Right lobe of liver (tissue), 6 donors: ENCODE data around the gene RPS6KA2. TPM values are rescaled to one million over a fixed set of nuclear protein-coding genes. Genes with fewer than 3 reads are reported as not detected.

Experiments used
- ATAC-seq, 4 donors: fragments of 200-7000 bp; cut with Tn5 transposase; one replicate each; pipeline ENCODE4 v1.9.1; 2020; ENCODE audit warnings: mild to moderate bottlenecking in 4 of 4, moderate library complexity in 4 of 4
- DNase-seq, 3 donors: peaks; one replicate each; pipeline ENCODE4 v3.0.0-alpha.2; 2020
- H3K27ac ChIP-seq, 3 donors: fragments of 200-600 bp; one replicate each; pipeline ENCODE4 v1.8.0; 2022
- H3K27me3 ChIP-seq, 2 donors: fragments of 200-600 bp; one replicate each; pipeline ENCODE4 v1.8.0; 2022
- H3K36me3 ChIP-seq, 4 donors: fragments of 200-600 bp; sonication (generic) in 1 of 4; one replicate each; pipeline versions ENCODE4 v1.5.1 to v1.8.0; 2017 to 2022; ENCODE audit warnings: control low read depth in 1 of 4
- H3K4me1 ChIP-seq, 4 donors: fragments of 200-600 bp; sonication (generic) in 1 of 4; one replicate each; pipeline versions ENCODE4 v1.5.1 to v1.8.0; 2017 to 2022; ENCODE audit warnings: control low read depth in 1 of 4
- H3K4me3 ChIP-seq, 3 donors: fragments of 200-600 bp; one replicate each; pipeline ENCODE4 v1.8.0; 2022
- H3K9me3 ChIP-seq, 4 donors: fragments of 200-600 bp; sonication (generic) in 1 of 4; one replicate each; pipeline versions ENCODE4 v1.5.1 to v1.8.0; 2017 to 2022; ENCODE audit warnings: control low read depth in 1 of 4
- POLR2A ChIP-seq: fragments of 450-650 bp; IDR thresholded peaks from one replicate; pipeline ENCODE4 v1.6.1; 2017; ENCODE audit warnings: antibody characterized with exemption, mild to moderate bottlenecking
- WGBS: methylation state at CpG from one replicate; pipeline ENCODE4 v1.1.6; 2018; ENCODE audit warnings: low coverage, low lambda C conversion rate; ENCODE audit not compliant: insufficient coverage; ENCODE audit errors: missing lambda C conversion rate; 5-methylcytosine and 5-hydroxymethylcytosine counted together
- intact Hi-C, 2 donors: fragments of 100-400 bp; cut with DNase I; formaldehyde crosslinking; loops; one replicate each; pipeline versions ENCODE4 v1.11.2 to v1.14.1; 2022
- total RNA-seq, 6 experiments: library from RNA; depleted of rRNA in 2 of 6; stranded (reverse); fragments of >200 nt in 2 of 6; fragmentation: NEBNext Ultra II Directional in 3 of 6; extraction: Animal tissue kit (Norgen Biotek cat#: 25700) in 3 of 6; gene quantifications; one replicate each; pipeline versions ENCODE4 v1.1.0 to v1.2.4, GENCODE V29; 2016 to 2023
- TF ChIP-seq, protein P1 (sequence below), 4 donors: fragments of 200-600 bp in 3 of 4; fragments of 450-650 bp in 1 of 4; IDR thresholded peaks; one replicate each; pipeline versions ENCODE4 v1.5.1 to v1.8.0; 2016 to 2022; ENCODE audit warnings: antibody characterized with exemption in 4 of 4, mild to moderate bottlenecking in 2 of 4
- donor health status: DM: no; HTN: yes; CAD: no.
- donor health status: DM: no; HTN: no; CAD: no.
- donor health status: DM: no; HTN: no; CAD: no.
- donor health status: DM: no; HTN: yes; CAD: no.
- donor health status: DM: no; HTN: yes; CAD: no.

Gene RPS6KA2
- total RNA-seq, 6 experiments from 2014 or later: 6.4 to 18.1 (median 11.1) TPM

DNA sequence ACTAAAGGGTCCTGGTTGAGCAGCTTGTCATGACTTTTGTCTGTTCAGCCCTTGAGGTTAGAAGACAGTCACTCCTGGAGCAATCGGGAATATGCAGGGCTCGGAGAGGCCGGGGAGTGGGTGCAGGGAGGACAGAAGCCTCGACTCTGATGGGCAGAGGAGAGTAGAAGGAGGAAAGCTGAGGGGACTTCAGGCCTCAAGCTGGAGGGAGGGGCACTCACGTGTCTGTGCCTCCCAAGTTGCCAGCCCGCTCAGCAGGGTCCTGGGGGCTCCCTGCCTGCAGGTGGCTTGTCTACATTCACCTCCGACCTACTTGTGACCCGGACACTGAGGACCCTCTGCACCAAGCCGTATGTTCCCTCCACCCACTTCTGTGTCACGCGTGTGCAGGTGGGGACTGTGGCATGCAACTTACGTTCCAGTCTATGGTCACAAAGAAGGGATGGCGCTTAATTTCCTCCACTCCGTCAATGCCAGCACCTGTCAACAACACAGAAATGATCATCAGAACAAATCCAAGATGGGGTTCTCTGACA is 157.6 kb downstream of the RPS6KA2 start:
- TF ChIP-seq POLR2A: no peak
- TF ChIP-seq, protein P1, sequence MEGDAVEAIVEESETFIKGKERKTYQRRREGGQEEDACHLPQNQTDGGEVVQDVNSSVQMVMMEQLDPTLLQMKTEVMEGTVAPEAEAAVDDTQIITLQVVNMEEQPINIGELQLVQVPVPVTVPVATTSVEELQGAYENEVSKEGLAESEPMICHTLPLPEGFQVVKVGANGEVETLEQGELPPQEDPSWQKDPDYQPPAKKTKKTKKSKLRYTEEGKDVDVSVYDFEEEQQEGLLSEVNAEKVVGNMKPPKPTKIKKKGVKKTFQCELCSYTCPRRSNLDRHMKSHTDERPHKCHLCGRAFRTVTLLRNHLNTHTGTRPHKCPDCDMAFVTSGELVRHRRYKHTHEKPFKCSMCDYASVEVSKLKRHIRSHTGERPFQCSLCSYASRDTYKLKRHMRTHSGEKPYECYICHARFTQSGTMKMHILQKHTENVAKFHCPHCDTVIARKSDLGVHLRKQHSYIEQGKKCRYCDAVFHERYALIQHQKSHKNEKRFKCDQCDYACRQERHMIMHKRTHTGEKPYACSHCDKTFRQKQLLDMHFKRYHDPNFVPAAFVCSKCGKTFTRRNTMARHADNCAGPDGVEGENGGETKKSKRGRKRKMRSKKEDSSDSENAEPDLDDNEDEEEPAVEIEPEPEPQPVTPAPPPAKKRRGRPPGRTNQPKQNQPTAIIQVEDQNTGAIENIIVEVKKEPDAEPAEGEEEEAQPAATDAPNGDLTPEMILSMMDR (IDR thresholded peaks at IDR 0.05): no peak
- H3K9me3 ChIP-seq: no peaks in the 10 kb centered on the region
- H3K27me3 ChIP-seq: no peaks in the 10 kb centered on the region
- intact Hi-C loops: no loop called here
- H3K4me1 ChIP-seq: no peaks in the 10 kb centered on the region
- H3K4me3 ChIP-seq: no peak overlapping the region
- H3K27ac ChIP-seq: no peak overlapping the region
- DNase-seq (no peak), ATAC-seq (no peak)
- 80% methylated on average over 1 of the region's 14 CpGs for WGBS
- no peaks in the 10 kb centered on the region for H3K36me3 ChIP-seq

DNA sequence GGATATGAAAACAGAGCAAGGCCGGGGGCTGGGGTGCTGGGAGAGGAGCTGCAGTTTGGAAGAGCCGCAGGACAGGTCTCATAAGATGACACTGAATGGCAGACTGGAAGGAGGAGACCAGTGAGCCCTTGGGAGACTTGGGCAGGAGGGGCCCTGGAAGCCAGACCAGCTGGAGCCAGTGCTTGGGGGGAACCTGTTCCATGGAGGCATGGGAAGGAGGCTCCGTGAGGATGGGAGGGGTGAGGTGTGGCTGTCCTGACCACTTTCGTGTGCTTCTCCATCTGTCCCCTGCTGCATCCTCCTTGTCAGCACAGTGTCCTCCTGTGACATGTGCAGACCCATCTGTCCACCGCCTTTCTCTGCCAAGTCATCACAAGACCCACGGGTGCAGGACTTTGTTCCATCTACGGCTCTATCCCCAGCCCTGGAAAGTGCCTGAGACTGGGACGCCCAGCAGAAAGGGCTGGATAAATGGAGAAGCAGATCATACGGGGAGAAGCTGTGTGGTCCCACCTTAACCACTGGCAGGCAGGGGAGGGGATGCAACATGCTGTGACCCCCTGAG is 159.5 kb downstream of the RPS6KA2 start:
- Histone ChIP-seq H3K4me3 (no peak overlapping the region), H3K27ac (no peak overlapping the region), H3K9me3 (no peaks in the 10 kb centered on the region), H3K36me3 (no peaks in the 10 kb centered on the region), H3K4me1 (no peaks in the 10 kb centered on the region), H3K27me3 (no peaks in the 10 kb centered on the region)
- DNase-seq: no peak
- WGBS: 86% methylated on average over 6 of the region's 9 CpGs
- TF ChIP-seq POLR2A: no peak
- TF ChIP-seq, protein P1 (IDR thresholded peaks at IDR 0.05): no peak
- ATAC-seq: no peak
- intact Hi-C loops: no loop called here

DNA sequence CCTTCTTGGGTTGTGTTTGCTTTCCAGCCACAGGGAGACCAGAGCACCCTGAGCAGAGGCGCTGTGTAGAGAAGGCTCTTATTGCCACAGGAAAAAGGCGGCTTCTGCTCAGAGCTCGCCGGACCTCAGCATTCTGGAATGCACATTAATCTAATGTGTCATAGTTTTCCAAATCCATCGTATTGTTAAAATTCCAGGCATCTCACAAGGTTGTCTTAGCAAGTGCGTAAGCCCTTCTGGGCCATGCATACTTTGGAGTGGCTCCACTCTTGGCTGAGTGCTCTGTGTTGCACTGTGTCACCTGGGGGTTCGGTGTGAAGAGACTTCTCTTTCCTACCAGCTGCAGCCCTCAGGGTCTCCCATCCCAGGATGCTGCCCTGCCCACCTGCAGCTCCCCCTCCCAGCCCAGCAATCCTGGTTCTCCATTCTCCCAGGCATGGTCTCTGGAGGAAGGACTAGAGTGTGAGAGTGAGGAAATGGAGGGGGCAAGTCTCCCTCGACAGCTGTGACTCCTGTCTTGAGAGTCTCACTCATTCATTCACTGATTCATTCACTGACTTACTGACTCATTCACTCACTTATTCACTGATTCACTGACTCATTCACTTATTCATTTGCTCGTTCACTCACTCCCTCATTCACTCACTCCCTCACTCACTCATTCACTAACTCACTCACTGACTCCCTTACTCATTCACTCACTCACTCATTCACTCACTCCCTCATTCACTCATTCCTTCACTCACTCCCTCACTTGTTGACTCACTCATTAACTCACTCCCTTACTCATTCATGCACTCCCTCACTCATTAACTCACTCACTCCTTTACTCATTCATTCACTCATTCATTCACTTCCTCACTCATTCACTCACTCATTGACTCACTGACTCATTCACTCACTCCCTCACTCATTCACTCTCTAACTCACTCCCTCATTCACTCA is 160.6 kb downstream of the RPS6KA2 start:
- Histone ChIP-seq H3K4me3 (no peak overlapping the region), H3K27me3 (no peaks in the 10 kb centered on the region), H3K27ac (no peak overlapping the region), H3K9me3 (no peaks in the 10 kb centered on the region), H3K36me3 (no peaks in the 10 kb centered on the region), H3K4me1 (no peaks in the 10 kb centered on the region)
- 72% methylated on average over 8 of the region's 9 CpGs for WGBS
- intact Hi-C loops: no loop called here
- ATAC-seq: peak in 1 of 4 donors; percentile 14
- DNase-seq: no peak
- TF ChIP-seq, protein P1 (IDR thresholded peaks at IDR 0.05): no peak
- no peak for TF ChIP-seq POLR2A

DNA sequence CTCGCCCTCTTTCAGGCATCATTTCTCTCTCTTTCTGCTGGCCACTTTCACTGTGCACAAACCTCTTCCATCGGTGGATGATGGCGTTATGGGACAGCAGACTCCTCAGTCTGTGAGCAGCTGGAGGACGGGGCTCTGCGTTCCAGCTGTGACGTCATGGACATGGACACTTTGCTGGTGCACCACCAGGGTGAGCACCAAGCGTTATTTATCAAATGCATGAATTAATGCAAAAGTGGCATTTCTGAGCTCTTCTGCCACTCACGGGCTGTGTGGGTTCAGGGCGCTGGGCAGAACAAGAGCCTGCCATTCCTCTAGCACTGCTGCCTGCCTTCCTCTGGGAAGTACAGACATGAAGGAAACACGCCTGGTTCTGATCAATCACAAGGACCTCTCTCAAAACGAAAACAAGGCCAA is 161.4 kb downstream of the RPS6KA2 start:
- Histone ChIP-seq H3K4me3 (no peak overlapping the region), H3K27me3 (no peaks in the 10 kb centered on the region), H3K4me1 (no peaks in the 10 kb centered on the region), H3K9me3 (no peaks in the 10 kb centered on the region), H3K36me3 (no peaks in the 10 kb centered on the region), H3K27ac (no peak overlapping the region)
- 84% methylated on average over 10 of the region's 11 CpGs for WGBS
- TF ChIP-seq POLR2A: no peak
- DNase-seq (no peak), ATAC-seq (no peak)
- intact Hi-C loops: no loop called here

DNA sequence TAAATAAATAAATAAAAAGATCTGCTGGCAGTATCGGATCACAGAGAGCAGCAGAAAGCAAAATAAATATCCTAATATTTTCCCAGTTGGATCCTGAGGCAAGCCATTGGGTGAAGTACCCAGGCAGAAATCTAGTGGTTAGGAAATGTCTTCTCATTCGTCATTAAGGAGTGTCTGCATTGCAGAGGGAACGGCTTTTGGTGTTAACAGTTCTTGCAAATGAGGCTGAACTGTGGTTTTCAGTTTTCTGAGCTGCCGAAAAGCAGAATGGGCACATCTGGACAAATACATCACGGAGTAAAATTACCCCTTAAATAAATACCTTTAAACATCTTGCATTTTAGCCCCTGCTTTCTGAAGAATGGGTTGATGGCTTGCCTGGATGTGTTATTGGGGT is 162.1 kb downstream of the RPS6KA2 start:
- WGBS: 80% methylated on average over 5 of the region's 5 CpGs
- H3K27ac ChIP-seq: no peak overlapping the region
- TF ChIP-seq, protein P1 (IDR thresholded peaks at IDR 0.05): no peak
- no peak for TF ChIP-seq POLR2A
- intact Hi-C loops: no loop called here
- H3K9me3 ChIP-seq: no peaks in the 10 kb centered on the region
- no peaks in the 10 kb centered on the region for H3K27me3 ChIP-seq
- DNase-seq: no peak
- no peak for ATAC-seq
- no peaks in the 10 kb centered on the region for H3K4me1 ChIP-seq
- H3K36me3 ChIP-seq: no peaks in the 10 kb centered on the region
- H3K4me3 ChIP-seq: no peak overlapping the region
